Liver (tissue), 9 donors: Measurements from ENCODE around the gene IRS1. TPM values are rescaled to one million over a fixed set of nuclear protein-coding genes. Genes with fewer than 3 reads are reported as not detected.
A peak's percentile ranks its signal among the peaks of the same experiment; 100 is the strongest.

ENCODE experiments used
- DNase-seq: peaks from one replicate; pipeline ENCODE4 v3.0.0-alpha.2; 2017; ENCODE audit warnings: low spot score
- H3K27ac ChIP-seq, 2 donors: one replicate each; pipeline ENCODE4 v1.7.0; 2013; ENCODE audit warnings: inconsistent platforms in 2 of 2, low read length in 2 of 2, control low read depth in 1 of 2, low read depth in 1 of 2, mild to moderate bottlenecking in 1 of 2
- H3K27me3 ChIP-seq, 4 donors: one replicate each; pipeline versions ENCODE4 v1.6.1 to v1.7.0; 2013; ENCODE audit warnings: low read length in 3 of 4, inconsistent platforms in 1 of 4, mild to moderate bottlenecking in 1 of 4, moderate library complexity in 1 of 4; ENCODE audit not compliant: control insufficient read depth in 4 of 4, insufficient read depth in 4 of 4
- H3K36me3 ChIP-seq, 4 donors: one replicate each; pipeline versions ENCODE4 v1.6.1 to v1.7.0; 2013; ENCODE audit warnings: low read length in 3 of 4, mild to moderate bottlenecking in 3 of 4, low read depth in 1 of 4, moderate library complexity in 1 of 4; ENCODE audit not compliant: control insufficient read depth in 4 of 4, insufficient read depth in 3 of 4
- H3K4me1 ChIP-seq, 4 donors: one replicate each; pipeline versions ENCODE4 v1.6.1 to v1.7.0; 2013; ENCODE audit warnings: low read length in 3 of 4, mild to moderate bottlenecking in 3 of 4, moderate library complexity in 1 of 4; ENCODE audit not compliant: control insufficient read depth in 4 of 4, insufficient read depth in 4 of 4
- H3K4me3 ChIP-seq, 3 donors: one replicate each; pipeline versions ENCODE4 v1.6.1 to v1.7.0; 2013; ENCODE audit warnings: low read length in 3 of 3, control low read depth in 1 of 3, low read depth in 1 of 3, mild to moderate bottlenecking in 1 of 3
- H3K9ac ChIP-seq, 2 donors: one replicate each; pipeline ENCODE4 v1.7.0; 2013; ENCODE audit warnings: low read length in 2 of 2, mild to moderate bottlenecking in 2 of 2, moderate library complexity in 2 of 2, control low read depth in 1 of 2, low read depth in 1 of 2
- H3K9me3 ChIP-seq, 4 donors: one replicate each; pipeline versions ENCODE4 v1.6.1 to v1.7.0; 2013; ENCODE audit warnings: low read length in 3 of 4; ENCODE audit not compliant: control insufficient read depth in 4 of 4
- ATF3 ChIP-seq: IDR thresholded peaks from 2 replicates; pipeline ENCODE4 v1.6.1; 2016; ENCODE audit warnings: antibody characterized with exemption
- CTCF ChIP-seq: fragments of 150-350 bp; IDR thresholded peaks from 2 replicates; pipeline ENCODE4 v1.5.1; 2017; ENCODE audit warnings: improper control_type of control experiment, low read depth, low read length; ENCODE audit not compliant: missing input control
- FOXA1 ChIP-seq: IDR thresholded peaks from 2 replicates; pipeline ENCODE4 v1.6.1; 2016; ENCODE audit warnings: antibody characterized with exemption
- FOXA2 ChIP-seq: IDR thresholded peaks from 2 replicates; pipeline ENCODE4 v1.6.1; 2016; ENCODE audit warnings: antibody characterized with exemption
- HNF4A ChIP-seq, 2 donors: conservative IDR thresholded peaks; 2 replicates each; pipeline ENCODE4 v1.6.1; 2016; ENCODE audit warnings: antibody characterized with exemption in 2 of 2, mild to moderate bottlenecking in 2 of 2
- MAX ChIP-seq: IDR thresholded peaks from 2 replicates; pipeline ENCODE4 v1.6.1; 2016; ENCODE audit warnings: antibody characterized with exemption
- NR2F2 ChIP-seq: IDR thresholded peaks from 2 replicates; pipeline ENCODE4 v1.6.1; 2016; ENCODE audit warnings: antibody characterized with exemption
- REST ChIP-seq: IDR thresholded peaks from 2 replicates; pipeline ENCODE4 v1.6.1; 2016; ENCODE audit warnings: antibody characterized with exemption, mild to moderate bottlenecking
- RXRA ChIP-seq, 2 donors: IDR thresholded peaks; 2 replicates each; pipeline ENCODE4 v1.6.1; 2017 to 2018; ENCODE audit warnings: antibody characterized with exemption in 2 of 2, mild to moderate bottlenecking in 1 of 2
- SP1 ChIP-seq: IDR thresholded peaks from 2 replicates; pipeline ENCODE4 v1.6.1; 2018; ENCODE audit warnings: antibody characterized with exemption, mild to moderate bottlenecking
- ZBTB33 ChIP-seq: IDR thresholded peaks from 2 replicates; pipeline ENCODE4 v1.6.1; 2016; ENCODE audit warnings: antibody characterized with exemption
- WGBS: extraction: QIAGEN DNeasy Blood & Tissue Kit; methylation state at CpG from one replicate; pipeline ENCODE4 v1.1.7; 2013; 5-methylcytosine and 5-hydroxymethylcytosine counted together
- polyA plus RNA-seq, 2 donors: library from polyadenylated mRNA; stranded (reverse) in 1 of 2; unstranded in 1 of 2; fragments of 200-250 nt in 1 of 2; fragments of >200 nt in 1 of 2; fragmentation: Nextera tagmentation in 1 of 2; extraction: Ambion mirVana in 1 of 2; gene quantifications; one replicate each; pipeline versions ENCODE4 v1.2.1 to v1.2.3, GENCODE V29; 2013 to 2015
- total RNA-seq, 2 donors: library from RNA; depleted of rRNA; stranded (reverse); fragments of >200 nt; gene quantifications; one replicate each; pipeline ENCODE4 v1.2.3, GENCODE V29; 2014
- donor health status: healthy.
- donor health status: healthy.
- donor health status: healthy.
- donor health status: healthy.
- donor health status: healthy.

The IRS1 gene
- total and polyA plus RNA-seq, 4 donors, result 7.4 to 11.6 (median 8.6) TPM

GRCh38 chr2:226839161-226839560, 39.5 kb upstream of the IRS1 start:
- no peak overlapping the region for H3K4me3 ChIP-seq
- no peak for DNase-seq
- WGBS, result 95% methylated on average over 10 of the region's 10 CpGs
- H3K9me3 ChIP-seq, result peaks cover 0 to 1% (median 0%) of the 10 kb centered on the region in 4 donors
- no peaks in the 10 kb centered on the region for H3K27me3 ChIP-seq
- TF ChIP-seq ATF3 (no peak), RXRA (IDR thresholded peaks at IDR 0.05) (no peak)
- peaks cover 0 to 5% (median 0%) of the 10 kb centered on the region in 4 donors for H3K36me3 ChIP-seq
- H3K27ac ChIP-seq, result no peak overlapping the region
- peaks cover 4 to 18% (median 8%) of the 10 kb centered on the region in 4 donors for H3K4me1 ChIP-seq
- H3K9ac ChIP-seq, result no peak overlapping the region

- peaks cover 4 to 18% (median 9%) of the 10 kb centered on the region in 4 donors for H3K4me1 ChIP-seq
- no peak for DNase-seq
- H3K27me3 ChIP-seq, result no peaks in the 10 kb centered on the region
- peaks cover 0 to 5% (median 0%) of the 10 kb centered on the region in 4 donors for H3K36me3 ChIP-seq
- no peak overlapping the region for H3K27ac ChIP-seq
- peaks cover 0 to 1% (median 0%) of the 10 kb centered on the region in 4 donors for H3K9me3 ChIP-seq
- H3K9ac ChIP-seq, result peak overlapping the region in 1 of 2 donors; percentile 28
- WGBS, result 63% methylated on average over 3 of the region's 3 CpGs
- TF ChIP-seq HNF4A (conservative IDR thresholded peaks at IDR 0.05), result peak in 1 of 2 donors; percentile 15
- TF ChIP-seq SP1, result no peak
- no peak overlapping the region for H3K4me3 ChIP-seq
These were observed 39.1 kb upstream of the IRS1 start for GRCh38 chr2:226838722-226839121.

GRCh38 chr2:226837787-226838603, 38.4 kb upstream of the IRS1 start:
- DNase-seq, result no peak
- TF ChIP-seq CTCF, result no peak
- TF ChIP-seq FOXA1, result no peak
- TF ChIP-seq MAX, result no peak
- no peak for TF ChIP-seq REST
- no peak for TF ChIP-seq ZBTB33
- no peak for TF ChIP-seq FOXA2
- no peak for TF ChIP-seq NR2F2
- Histone ChIP-seq H3K9ac (no peak overlapping the region), H3K4me1 (peaks cover 4 to 18% (median 9%) of the 10 kb centered on the region in 4 donors), H3K4me3 (no peak overlapping the region), H3K36me3 (peaks cover 0 to 5% (median 0%) of the 10 kb centered on the region in 4 donors), H3K9me3 (peaks cover 0 to 1% (median 0%) of the 10 kb centered on the region in 4 donors), H3K27ac (no peak overlapping the region), H3K27me3 (no peaks in the 10 kb centered on the region)
- WGBS, result 93% methylated on average over 12 of the region's 12 CpGs
